Measurements from ENCODE around the gene STRN4. TPM values are rescaled to one million over a fixed set of nuclear protein-coding genes. Genes with fewer than 3 reads are reported as not detected.

Gene STRN4
- total and polyA plus RNA-seq, 2 donors (not counting 1 experiment from before 2014, with no cell fraction given): 111 to 112 TPM

- CTCF ChIA-PET: interaction anchor here (0.6 to 2.0 kb wide), 9 partner anchors 8 to 409 kb away, joined by 3 to 13 read pairs (median 4); no protein-coding TSS in a partner anchor
- H3K9me3 Mint-ChIP-seq (ENCODE audit: insufficient read depth): no peaks in the 10 kb centered on the region
- Histone ChIP-seq H4K20me1 (ENCODE audit: control insufficient read depth, insufficient read depth, low read length, poor library complexity, severe bottlenecking) (peaks cover 85% of the 10 kb centered on the region), H2AFZ (ENCODE audit: insufficient read depth, low read depth, low read length, poor library complexity, severe bottlenecking) (no peak overlapping the region), H3K79me2 (ENCODE audit: control insufficient read depth, insufficient read depth, low read length) (peaks cover 94% of the 10 kb centered on the region), H3K36me3 (replicated peaks in 1 of 2; ENCODE audit: control extremely low read depth in 1 of 2, control insufficient read depth in 1 of 2, extremely low read depth in 1 of 2, insufficient read depth in 2 of 2, low read length in 1 of 2) (peaks cover 3 to 42% of the 10 kb centered on the region in 2 experiments), H3K4me2 (replicated peaks; ENCODE audit: low read depth, low read length, poor library complexity, severe bottlenecking) (no peak overlapping the region), H3K9ac (ENCODE audit: low read length) (no peak overlapping the region), H3K9me3 (ENCODE audit: control extremely low read depth in 1 of 3, control insufficient read depth in 2 of 3, insufficient read depth in 1 of 3, low read length in 2 of 3) (no peaks in the 10 kb centered on the region), H3K4me3 (ENCODE audit: control extremely low read depth in 1 of 5, extremely low read depth in 1 of 5, insufficient read depth in 1 of 5, low read depth in 2 of 5, low read length in 4 of 5) (no peak overlapping the region), H3K4me1 (ENCODE audit: control insufficient read depth in 2 of 2, insufficient read depth in 2 of 2, low read length in 2 of 2) (peaks cover 10 to 32% of the 10 kb centered on the region in 2 donors), H3K27me3 (replicated peaks in 1 of 4; ENCODE audit: control extremely low read depth in 1 of 4, control insufficient read depth in 3 of 4, insufficient read depth in 4 of 4, low read length in 3 of 4) (no peaks in the 10 kb centered on the region), H3K27ac (ENCODE audit: low read length in 2 of 2) (no peak overlapping the region)
- DNase-seq (no peak), ATAC-seq (ENCODE audit: low read depth) (no peak)
- no peak overlapping the region for H3K27ac Mint-ChIP-seq
- H3K4me1 Mint-ChIP-seq: peaks cover 44% of the 10 kb centered on the region
- intact Hi-C loops (cut with micrococcal nuclease): no loop called here
- H3K4me3 Mint-ChIP-seq: no peak overlapping the region
- POLR2A ChIA-PET: no interaction called here
- 91% methylated on average over 15 of the region's 17 CpGs for WGBS (ENCODE audit: insufficient coverage)
- H3K27me3 Mint-ChIP-seq: no peaks in the 10 kb centered on the region
- TF ChIP-seq CTCF (IDR thresholded peaks at IDR 0.05) (no peak), EZH2 (IDR thresholded peaks at IDR 0.05; ENCODE audit: borderline replicate concordance, insufficient read depth, low read depth, low read length, poor library complexity, severe bottlenecking) (no peak)
Measured at GRCh38 chr19:46741447-46741846, 4.8 kb downstream of the STRN4 start.

- Histone ChIP-seq H3K4me2 (replicated peaks; ENCODE audit: low read depth, low read length, poor library complexity, severe bottlenecking) (no peak overlapping the region), H4K20me1 (ENCODE audit: control insufficient read depth, insufficient read depth, low read length, poor library complexity, severe bottlenecking) (peaks cover 72% of the 10 kb centered on the region), H3K9ac (ENCODE audit: low read length) (no peak overlapping the region), H3K4me1 (ENCODE audit: control insufficient read depth in 2 of 2, insufficient read depth in 2 of 2, low read length in 2 of 2) (peaks cover 0 to 18% of the 10 kb centered on the region in 2 donors), H3K27me3 (replicated peaks in 1 of 4; ENCODE audit: control extremely low read depth in 1 of 4, control insufficient read depth in 3 of 4, insufficient read depth in 4 of 4, low read length in 3 of 4) (no peaks in the 10 kb centered on the region), H3K79me2 (ENCODE audit: control insufficient read depth, insufficient read depth, low read length) (peaks cover 77% of the 10 kb centered on the region), H2AFZ (ENCODE audit: insufficient read depth, low read depth, low read length, poor library complexity, severe bottlenecking) (no peak overlapping the region), H3K36me3 (replicated peaks in 1 of 2; ENCODE audit: control extremely low read depth in 1 of 2, control insufficient read depth in 1 of 2, extremely low read depth in 1 of 2, insufficient read depth in 2 of 2, low read length in 1 of 2) (peaks cover 3 to 47% of the 10 kb centered on the region in 2 experiments), H3K4me3 (ENCODE audit: control extremely low read depth in 1 of 5, extremely low read depth in 1 of 5, insufficient read depth in 1 of 5, low read depth in 2 of 5, low read length in 4 of 5) (no peak overlapping the region), H3K9me3 (ENCODE audit: control extremely low read depth in 1 of 3, control insufficient read depth in 2 of 3, insufficient read depth in 1 of 3, low read length in 2 of 3) (no peaks in the 10 kb centered on the region), H3K27ac (ENCODE audit: low read length in 2 of 2) (no peak overlapping the region)
- 99% methylated on average over 14 of the region's 14 CpGs for WGBS (ENCODE audit: insufficient coverage)
- CTCF ChIA-PET: interaction anchor here (0.5 to 1.4 kb wide), 5 partner anchors 9 to 101 kb away, joined by 3 to 8 read pairs (median 4); no protein-coding TSS in a partner anchor
- POLR2A ChIA-PET: interaction anchor here (0.7 kb wide), 1 partner anchor 123 kb away, joined by 3 read pairs; no protein-coding TSS in a partner anchor
- TF ChIP-seq CTCF (IDR thresholded peaks at IDR 0.05): no peak
- no peak for TF ChIP-seq EZH2 (IDR thresholded peaks at IDR 0.05; ENCODE audit: borderline replicate concordance, insufficient read depth, low read depth, low read length, poor library complexity, severe bottlenecking)
- no peaks in the 10 kb centered on the region for H3K9me3 Mint-ChIP-seq (ENCODE audit: insufficient read depth)
- H3K4me1 Mint-ChIP-seq: peaks cover 30% of the 10 kb centered on the region
- H3K27me3 Mint-ChIP-seq: no peaks in the 10 kb centered on the region
- no peak overlapping the region for H3K4me3 Mint-ChIP-seq
- DNase-seq (no peak), ATAC-seq (ENCODE audit: low read depth) (no peak)
- intact Hi-C loops (cut with micrococcal nuclease): no loop called here
- peak overlapping the region; percentile 37 for H3K27ac Mint-ChIP-seq
Measured at GRCh38 chr19:46739290-46739771, 6.9 kb downstream of the STRN4 start.
